ENCODE data around the gene YPEL2.
"Not testable (repeated sequence)": the region's sequence is repeated elsewhere in the genome, so short reads cannot be mapped to it uniquely, and the experiment has no call there.

The YPEL2 gene

GRCh38 chr17:59287891-59288290, 43.6 kb upstream of the YPEL2 start:
- H2AFZ ChIP-seq (ENCODE audit: low read length) = no peak overlapping the region
- H3K4me1 ChIP-seq (ENCODE audit: insufficient read depth, low read length, poor library complexity, severe bottlenecking) = peaks cover 5% of the 10 kb centered on the region
- no peak overlapping the region for H3K4me2 ChIP-seq (ENCODE audit: low read depth, low read length, poor library complexity, severe bottlenecking)
- H3K36me3 ChIP-seq (ENCODE audit: insufficient read depth, low read length) = no peaks in the 10 kb centered on the region
- H3F3A ChIP-seq (ENCODE audit: low read depth) = no peaks in the 10 kb centered on the region
- no peak overlapping the region for H3K9ac ChIP-seq (ENCODE audit: low read depth, low read length, poor library complexity, severe bottlenecking)
- TF ChIP-seq CTCF (conservative IDR thresholded peaks at IDR 0.05; ENCODE audit: low read length) = no peak
- TF ChIP-seq EZH2phosphoT487 (IDR thresholded peaks at IDR 0.05; ENCODE audit: borderline replicate concordance) = no peak
- H3K79me2 ChIP-seq (ENCODE audit: insufficient read depth, low read length) = no peaks in the 10 kb centered on the region
- H3K9me2 ChIP-seq (replicated peaks; ENCODE audit: low read depth, low read length) = no peaks in the 10 kb centered on the region
- H3K4me3 ChIP-seq (ENCODE audit: low read length, poor library complexity, severe bottlenecking) = no peak overlapping the region
- H4K20me1 ChIP-seq (ENCODE audit: insufficient read depth, low read length, poor library complexity, severe bottlenecking) = no peaks in the 10 kb centered on the region
- H3K9me3 ChIP-seq (ENCODE audit: insufficient read depth, low read depth, low read length) = no peaks in the 10 kb centered on the region
- no peaks in the 10 kb centered on the region for H3K27me3 ChIP-seq (ENCODE audit: insufficient read depth, low read length, poor library complexity, severe bottlenecking)

- Histone ChIP-seq H3K9me3 (ENCODE audit: insufficient read depth, low read depth, low read length) (no peaks in the 10 kb centered on the region), H3K4me2 (ENCODE audit: low read depth, low read length, poor library complexity, severe bottlenecking) (no peak overlapping the region), H3K27me3 (ENCODE audit: insufficient read depth, low read length, poor library complexity, severe bottlenecking) (no peaks in the 10 kb centered on the region), H3K9me2 (replicated peaks; ENCODE audit: low read depth, low read length) (no peaks in the 10 kb centered on the region), H4K20me1 (ENCODE audit: insufficient read depth, low read length, poor library complexity, severe bottlenecking) (no peaks in the 10 kb centered on the region), H3K4me3 (ENCODE audit: low read length, poor library complexity, severe bottlenecking) (no peak overlapping the region), H3K4me1 (ENCODE audit: insufficient read depth, low read length, poor library complexity, severe bottlenecking) (peaks cover 5% of the 10 kb centered on the region), H3K36me3 (ENCODE audit: insufficient read depth, low read length) (no peaks in the 10 kb centered on the region), H2AFZ (ENCODE audit: low read length) (no peak overlapping the region), H3K79me2 (ENCODE audit: insufficient read depth, low read length) (no peaks in the 10 kb centered on the region), H3F3A (ENCODE audit: low read depth) (no peaks in the 10 kb centered on the region), H3K9ac (ENCODE audit: low read depth, low read length, poor library complexity, severe bottlenecking) (no peak overlapping the region)
- no peak for TF ChIP-seq EZH2phosphoT487 (IDR thresholded peaks at IDR 0.05; ENCODE audit: borderline replicate concordance)
- no peak for TF ChIP-seq CTCF (conservative IDR thresholded peaks at IDR 0.05; ENCODE audit: low read length)
Measured at GRCh38 chr17:59289981-59290301, 41.5 kb upstream of the YPEL2 start.

DNA sequence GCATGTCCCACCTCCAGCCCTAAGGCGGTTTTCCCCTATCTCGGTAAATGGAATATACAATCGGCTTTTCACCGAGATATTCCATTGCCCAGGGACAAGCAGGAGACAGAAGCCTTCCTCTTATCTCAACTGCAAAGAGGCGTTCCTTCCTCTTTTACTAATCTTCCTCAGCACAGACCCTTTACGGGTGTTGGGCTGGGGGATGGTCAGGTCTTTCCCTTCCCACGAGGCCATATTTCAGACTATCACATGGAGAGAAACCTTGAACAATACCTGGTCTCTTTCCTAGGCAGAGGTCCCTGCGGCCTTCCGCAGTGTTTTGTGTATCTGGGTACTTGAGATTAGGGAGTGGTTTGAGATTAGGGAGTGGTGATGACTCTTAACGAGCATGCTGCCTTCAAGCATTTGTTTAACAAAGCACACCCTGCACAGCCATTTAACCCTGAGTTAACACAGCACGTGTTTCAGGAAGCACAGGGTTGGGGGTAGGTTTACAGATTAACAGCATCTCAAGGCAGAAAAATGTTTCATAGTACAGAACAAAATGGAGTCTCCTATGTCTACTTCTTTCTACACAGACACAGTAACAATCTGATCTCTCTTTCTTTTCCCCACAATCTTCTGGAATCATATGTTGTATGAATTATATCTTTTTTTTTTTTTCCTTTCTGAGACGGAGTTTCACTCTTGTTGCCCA, 41.0 kb upstream of the YPEL2 start:
- not testable (repeated sequence) for H3K4me1 ChIP-seq (ENCODE audit: insufficient read depth, low read length, poor library complexity, severe bottlenecking); H3K36me3 ChIP-seq (ENCODE audit: insufficient read depth, low read length); H3K9me2 ChIP-seq (replicated peaks; ENCODE audit: low read depth, low read length); H3K4me2 ChIP-seq (ENCODE audit: low read depth, low read length, poor library complexity, severe bottlenecking); H3K9ac ChIP-seq (ENCODE audit: low read depth, low read length, poor library complexity, severe bottlenecking); H3K4me3 ChIP-seq (ENCODE audit: low read length, poor library complexity, severe bottlenecking); H3K9me3 ChIP-seq (ENCODE audit: insufficient read depth, low read depth, low read length); H3K79me2 ChIP-seq (ENCODE audit: insufficient read depth, low read length); H3F3A ChIP-seq (ENCODE audit: low read depth); H3K27me3 ChIP-seq (ENCODE audit: insufficient read depth, low read length, poor library complexity, severe bottlenecking); H4K20me1 ChIP-seq (ENCODE audit: insufficient read depth, low read length, poor library complexity, severe bottlenecking)
- peak overlapping the region; percentile 33; the same call in 1 of the 2 replicates for H2AFZ ChIP-seq (ENCODE audit: low read length)

- Histone ChIP-seq H3K9me3 (ENCODE audit: insufficient read depth, low read depth, low read length) (no peaks in the 10 kb centered on the region), H3K4me3 (ENCODE audit: low read length, poor library complexity, severe bottlenecking) (no peak overlapping the region), H3K79me2 (ENCODE audit: insufficient read depth, low read length) (no peaks in the 10 kb centered on the region), H3K4me1 (ENCODE audit: insufficient read depth, low read length, poor library complexity, severe bottlenecking) (peaks cover 5% of the 10 kb centered on the region), H4K20me1 (ENCODE audit: insufficient read depth, low read length, poor library complexity, severe bottlenecking) (no peaks in the 10 kb centered on the region), H3K36me3 (ENCODE audit: insufficient read depth, low read length) (no peaks in the 10 kb centered on the region), H3K27me3 (ENCODE audit: insufficient read depth, low read length, poor library complexity, severe bottlenecking) (no peaks in the 10 kb centered on the region), H3K9ac (ENCODE audit: low read depth, low read length, poor library complexity, severe bottlenecking) (no peak overlapping the region), H3K4me2 (ENCODE audit: low read depth, low read length, poor library complexity, severe bottlenecking) (no peak overlapping the region), H2AFZ (ENCODE audit: low read length) (no peak overlapping the region), H3F3A (ENCODE audit: low read depth) (no peaks in the 10 kb centered on the region), H3K9me2 (replicated peaks; ENCODE audit: low read depth, low read length) (no peaks in the 10 kb centered on the region)
- no peak for TF ChIP-seq CTCF (conservative IDR thresholded peaks at IDR 0.05; ENCODE audit: low read length)
- no peak for TF ChIP-seq EZH2phosphoT487 (IDR thresholded peaks at IDR 0.05; ENCODE audit: borderline replicate concordance)
Measured at GRCh38 chr17:59292174-59292523, 39.3 kb upstream of the YPEL2 start.
